Measurements from ENCODE around the gene TTBK1. TPM values are rescaled to one million over a fixed set of nuclear protein-coding genes. Genes with fewer than 3 reads are reported as not detected.

The TTBK1 gene
- total RNA-seq, 1 donor from 2014 or later: 0.27 TPM

DNA sequence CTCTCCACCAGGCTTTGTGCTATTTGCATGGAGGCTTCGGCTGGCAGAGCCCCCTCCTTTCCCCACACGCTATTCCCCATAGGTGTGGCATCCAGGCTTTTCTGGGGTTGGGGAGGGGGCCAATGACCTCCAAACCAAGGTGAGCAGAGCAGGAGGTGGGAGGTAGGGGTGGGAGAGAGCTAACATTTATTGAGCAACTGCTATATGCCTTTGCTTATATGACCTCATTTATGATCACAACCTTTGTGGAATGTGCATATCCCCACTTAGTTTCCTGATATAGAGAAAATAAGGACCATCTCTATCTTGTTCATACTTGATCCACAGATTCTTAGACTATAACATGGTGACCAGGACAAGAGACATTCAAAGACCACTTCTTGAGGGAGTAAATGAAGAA lies 37.0 kb downstream of the TTBK1 start:
- Histone ChIP-seq H3K4me3 (no peak overlapping the region), H3K9me3 (replicated peaks) (no peaks in the 10 kb centered on the region), H3K4me1 (peaks cover 12% of the 10 kb centered on the region), H3K36me3 (no peaks in the 10 kb centered on the region), H3K27me3 (ENCODE audit: low read depth) (peaks cover 59% of the 10 kb centered on the region), H3K27ac (replicated peaks) (no peak overlapping the region)
- DNase-seq: no peak
- TF ChIP-seq, protein P1, sequence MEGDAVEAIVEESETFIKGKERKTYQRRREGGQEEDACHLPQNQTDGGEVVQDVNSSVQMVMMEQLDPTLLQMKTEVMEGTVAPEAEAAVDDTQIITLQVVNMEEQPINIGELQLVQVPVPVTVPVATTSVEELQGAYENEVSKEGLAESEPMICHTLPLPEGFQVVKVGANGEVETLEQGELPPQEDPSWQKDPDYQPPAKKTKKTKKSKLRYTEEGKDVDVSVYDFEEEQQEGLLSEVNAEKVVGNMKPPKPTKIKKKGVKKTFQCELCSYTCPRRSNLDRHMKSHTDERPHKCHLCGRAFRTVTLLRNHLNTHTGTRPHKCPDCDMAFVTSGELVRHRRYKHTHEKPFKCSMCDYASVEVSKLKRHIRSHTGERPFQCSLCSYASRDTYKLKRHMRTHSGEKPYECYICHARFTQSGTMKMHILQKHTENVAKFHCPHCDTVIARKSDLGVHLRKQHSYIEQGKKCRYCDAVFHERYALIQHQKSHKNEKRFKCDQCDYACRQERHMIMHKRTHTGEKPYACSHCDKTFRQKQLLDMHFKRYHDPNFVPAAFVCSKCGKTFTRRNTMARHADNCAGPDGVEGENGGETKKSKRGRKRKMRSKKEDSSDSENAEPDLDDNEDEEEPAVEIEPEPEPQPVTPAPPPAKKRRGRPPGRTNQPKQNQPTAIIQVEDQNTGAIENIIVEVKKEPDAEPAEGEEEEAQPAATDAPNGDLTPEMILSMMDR (IDR thresholded peaks at IDR 0.05; ENCODE audit: borderline replicate concordance): no peak
- intact Hi-C loops (cut with micrococcal nuclease): no loop called here

DNA sequence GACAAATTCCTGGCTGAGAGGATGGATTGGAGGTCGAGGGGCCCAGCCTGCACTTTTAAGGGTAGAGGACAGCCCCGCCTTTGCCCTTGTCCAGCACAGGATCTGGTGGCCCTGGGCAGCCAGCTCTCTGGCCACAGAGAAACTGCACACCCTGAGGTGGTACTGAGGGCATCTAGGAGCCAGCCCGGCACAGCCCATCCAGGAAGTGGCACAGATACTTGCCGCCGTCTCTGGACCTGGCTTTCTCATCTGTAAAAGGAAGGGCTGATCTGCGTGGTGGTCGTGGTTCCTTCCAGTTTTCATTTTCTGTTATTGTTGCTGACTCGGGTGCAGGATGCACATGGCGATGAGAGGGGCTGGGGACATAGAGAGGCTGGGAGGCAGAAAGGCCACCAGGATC lies 38.8 kb downstream of the TTBK1 start:
- intact Hi-C loops (cut with micrococcal nuclease): no loop called here
- no peaks in the 10 kb centered on the region for H3K36me3 ChIP-seq
- H3K4me3 ChIP-seq: no peak overlapping the region
- H3K27ac ChIP-seq (replicated peaks): no peak overlapping the region
- H3K9me3 ChIP-seq (replicated peaks): no peaks in the 10 kb centered on the region
- no peak for DNase-seq
- TF ChIP-seq, protein P1 (IDR thresholded peaks at IDR 0.05; ENCODE audit: borderline replicate concordance): no peak
- peaks cover 51% of the 10 kb centered on the region for H3K27me3 ChIP-seq (ENCODE audit: low read depth)
- no peaks in the 10 kb centered on the region for H3K4me1 ChIP-seq

DNA sequence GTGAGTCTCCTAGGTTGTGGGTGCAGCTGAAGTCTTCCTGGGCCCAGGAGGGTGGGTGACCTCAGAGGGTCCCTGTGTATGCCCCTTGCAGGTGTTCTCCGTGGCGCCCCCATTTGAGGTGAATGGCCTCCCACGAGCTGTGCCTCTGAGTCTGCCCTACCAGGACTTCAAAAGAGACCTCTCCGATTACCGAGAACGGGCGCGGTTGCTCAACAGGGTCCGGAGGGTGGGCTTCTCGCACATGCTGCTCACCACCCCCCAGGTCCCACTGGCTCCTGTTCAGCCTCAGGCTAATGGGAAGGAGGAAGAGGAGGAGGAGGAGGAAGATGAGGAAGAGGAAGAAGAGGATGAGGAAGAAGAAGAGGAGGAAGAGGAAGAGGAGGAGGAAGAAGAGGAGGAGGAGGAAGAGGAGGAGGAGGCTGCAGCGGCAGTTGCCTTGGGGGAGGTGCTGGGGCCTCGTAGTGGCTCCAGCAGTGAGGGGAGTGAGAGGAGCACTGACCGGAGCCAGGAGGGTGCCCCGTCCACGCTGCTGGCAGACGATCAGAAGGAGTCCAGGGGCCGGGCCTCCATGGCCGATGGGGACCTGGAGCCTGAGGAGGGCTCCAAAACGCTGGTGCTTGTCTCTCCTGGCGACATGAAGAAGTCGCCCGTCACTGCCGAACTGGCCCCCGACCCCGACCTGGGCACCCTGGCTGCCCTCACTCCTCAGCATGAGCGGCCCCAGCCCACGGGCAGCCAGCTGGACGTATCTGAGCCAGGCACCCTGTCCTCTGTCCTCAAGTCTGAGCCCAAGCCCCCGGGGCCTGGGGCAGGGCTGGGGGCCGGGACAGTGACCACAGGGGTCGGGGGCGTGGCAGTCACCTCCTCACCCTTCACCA lies 39.6 kb downstream of the TTBK1 start:
- no peak for DNase-seq
- TF ChIP-seq, protein P1 (IDR thresholded peaks at IDR 0.05; ENCODE audit: borderline replicate concordance): no peak
- Histone ChIP-seq H3K36me3 (no peaks in the 10 kb centered on the region), H3K9me3 (replicated peaks) (no peaks in the 10 kb centered on the region), H3K4me3 (no peak overlapping the region), H3K4me1 (no peaks in the 10 kb centered on the region), H3K27ac (replicated peaks) (no peak overlapping the region), H3K27me3 (ENCODE audit: low read depth) (peaks cover 45% of the 10 kb centered on the region)
- intact Hi-C loops (cut with micrococcal nuclease): no loop called here

DNA sequence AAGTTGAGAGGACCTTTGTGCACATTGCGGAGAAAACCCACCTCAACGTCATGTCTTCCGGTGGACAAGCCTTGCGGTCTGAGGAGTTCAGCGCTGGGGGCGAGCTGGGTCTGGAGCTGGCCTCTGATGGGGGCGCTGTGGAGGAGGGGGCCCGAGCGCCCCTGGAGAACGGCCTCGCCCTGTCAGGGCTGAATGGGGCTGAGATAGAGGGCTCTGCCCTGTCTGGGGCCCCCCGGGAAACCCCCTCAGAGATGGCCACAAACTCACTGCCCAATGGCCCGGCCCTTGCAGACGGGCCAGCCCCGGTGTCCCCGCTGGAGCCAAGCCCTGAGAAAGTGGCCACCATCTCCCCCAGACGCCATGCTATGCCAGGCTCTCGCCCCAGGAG lies 40.2 kb downstream of the TTBK1 start:
- intact Hi-C loops (cut with micrococcal nuclease): no loop called here
- TF ChIP-seq, protein P1 (IDR thresholded peaks at IDR 0.05; ENCODE audit: borderline replicate concordance): no peak

DNA sequence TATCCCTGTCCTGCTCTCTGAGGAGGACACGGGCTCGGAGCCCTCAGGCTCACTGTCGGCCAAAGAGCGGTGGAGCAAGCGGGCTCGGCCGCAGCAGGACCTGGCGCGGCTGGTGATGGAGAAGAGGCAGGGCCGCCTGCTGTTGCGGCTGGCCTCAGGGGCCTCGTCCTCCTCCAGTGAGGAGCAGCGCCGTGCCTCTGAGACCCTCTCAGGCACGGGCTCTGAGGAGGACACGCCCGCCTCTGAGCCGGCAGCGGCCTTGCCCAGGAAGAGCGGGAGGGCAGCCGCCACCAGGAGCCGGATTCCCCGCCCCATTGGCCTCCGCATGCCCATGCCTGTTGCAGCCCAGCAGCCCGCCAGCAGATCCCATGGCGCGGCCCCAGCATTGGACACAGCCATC lies 40.6 kb downstream of the TTBK1 start:
- no peak for DNase-seq
- intact Hi-C loops (cut with micrococcal nuclease): no loop called here
- TF ChIP-seq, protein P1 (IDR thresholded peaks at IDR 0.05; ENCODE audit: borderline replicate concordance): no peak

More for the DNA sequence above, 40.2 kb downstream of the TTBK1 start:
- Histone ChIP-seq H3K4me1 (no peaks in the 10 kb centered on the region), H3K36me3 (no peaks in the 10 kb centered on the region), H3K4me3 (no peak overlapping the region), H3K27ac (replicated peaks) (no peak overlapping the region), H3K27me3 (ENCODE audit: low read depth) (peaks cover 45% of the 10 kb centered on the region), H3K9me3 (replicated peaks) (no peaks in the 10 kb centered on the region)
- no peak for DNase-seq

More for the DNA sequence above, 40.6 kb downstream of the TTBK1 start:
- Histone ChIP-seq H3K36me3 (no peaks in the 10 kb centered on the region), H3K4me3 (no peak overlapping the region), H3K4me1 (no peaks in the 10 kb centered on the region), H3K27me3 (ENCODE audit: low read depth) (peaks cover 42% of the 10 kb centered on the region), H3K9me3 (replicated peaks) (no peaks in the 10 kb centered on the region), H3K27ac (replicated peaks) (no peak overlapping the region)

All from left ventricle myocardium inferior (tissue), 1 donor.